8988T (cell line): Measurements from ENCODE around the gene INSM1.

Source experiments
- DNase-seq: peaks from one replicate; pipeline ENCODE4 v3.0.0; 2011

INSM1 gene

GRCh38 chr20:20395087-20395486 lies 27.2 kb downstream of the INSM1 start:
- no peak for DNase-seq

GRCh38 chr20:20395903-20396568 lies 28.1 kb downstream of the INSM1 start:
- DNase-seq, result no peak

GRCh38 chr20:20396794-20397193 lies 28.9 kb downstream of the INSM1 start:
- DNase-seq, result no peak

- DNase-seq, result no peak
These were observed 30.2 kb downstream of the INSM1 start for GRCh38 chr20:20398123-20398522.

GRCh38 chr20:20399531-20400500 lies 31.9 kb downstream of the INSM1 start:
- DNase-seq, result no peak

GRCh38 chr20:20401991-20402390 lies 34.1 kb downstream of the INSM1 start:
- DNase-seq, result no peak

- no peak for DNase-seq
These were observed 36.7 kb downstream of the INSM1 start for GRCh38 chr20:20404633-20405032.

GRCh38 chr20:20405623-20406022 lies 37.7 kb downstream of the INSM1 start:
- DNase-seq, result no peak

GRCh38 chr20:20406306-20406705 lies 38.4 kb downstream of the INSM1 start:
- no peak for DNase-seq

GRCh38 chr20:20407891-20408805 lies 40.2 kb downstream of the INSM1 start:
- DNase-seq, result no peak

GRCh38 chr20:20409331-20409730 lies 41.4 kb downstream of the INSM1 start:
- no peak for DNase-seq

GRCh38 chr20:20410678-20411077 lies 42.8 kb downstream of the INSM1 start:
- DNase-seq, result no peak

GRCh38 chr20:20411402-20411801 lies 43.5 kb downstream of the INSM1 start:
- DNase-seq, result no peak

- DNase-seq, result no peak
These were observed 43.9 kb downstream of the INSM1 start for GRCh38 chr20:20411836-20412235.

GRCh38 chr20:20412750-20413149 lies 44.8 kb downstream of the INSM1 start:
- no peak for DNase-seq

- DNase-seq, result no peak
These were observed 45.9 kb downstream of the INSM1 start for GRCh38 chr20:20413810-20414281.

- no peak for DNase-seq
These were observed 46.8 kb downstream of the INSM1 start for GRCh38 chr20:20414640-20415220.

GRCh38 chr20:20415321-20415720 lies 47.4 kb downstream of the INSM1 start:
- DNase-seq, result no peak

- no peak for DNase-seq
These were observed 50.2 kb downstream of the INSM1 start for GRCh38 chr20:20417876-20418676.
